PC-3 (cell line): ENCODE data around the gene TSPEAR. TPM values are rescaled to one million over a fixed set of nuclear protein-coding genes. Genes with fewer than 3 reads are reported as not detected.

Experiments
- ATAC-seq: fragments of 200-7000 bp; cut with Tn5 transposase; 2 replicates; pipeline ENCODE4 v1.9.1; 2020; ENCODE audit warnings: mild to moderate bottlenecking, moderate library complexity
- BruUV-seq: library from RNA; stranded (reverse); fragments of 400-500 nt; replicated peaks from 2 replicates; lab custom pipeline; 2021; lab: Mats Ljungman, UMichigan
- CTCF ChIA-PET: fragments of 300-600 bp; sonication (Branson Sonifier 250); formaldehyde crosslinking; loops from one replicate; lab custom pipeline; 2022; ENCODE audit warnings: antibody characterized with exemption; lab: Charles Lee
- POLR2A ChIA-PET: fragments of 300-600 bp; sonication (Branson Sonifier 250); formaldehyde crosslinking; loops from one replicate; lab custom pipeline; 2022; ENCODE audit warnings: antibody characterized with exemption; ENCODE audit not compliant: unreplicated experiment; lab: Charles Lee
- DNase-seq: peaks from one replicate; pipeline ENCODE4 v3.0.0-alpha.2; 2015
- H2AFZ ChIP-seq: fragments of 300-600 bp; sonication (generic); 2 replicates; pipeline ENCODE4 v1.6.0; 2016; ENCODE audit warnings: antibody characterized with exemption, low read length
- H3F3A ChIP-seq: fragments of 300-600 bp; sonication (generic); one replicate; pipeline ENCODE4 v1.6.0; 2017; ENCODE audit warnings: antibody characterized with exemption, low read length, control low read depth, mild to moderate bottlenecking; ENCODE audit not compliant: unreplicated experiment
- H3K27ac ChIP-seq: fragments of 300-600 bp; sonication (generic); 2 replicates; pipeline ENCODE4 v1.5.1; 2016; ENCODE audit warnings: mild to moderate bottlenecking, low read length
- H3K27me3 ChIP-seq: fragments of 300-600 bp; sonication (generic); 2 replicates; pipeline ENCODE4 v1.6.1; 2016; ENCODE audit warnings: low read length, mixed read lengths
- H3K36me3 ChIP-seq: fragments of 300-600 bp; sonication (generic); 2 replicates; pipeline ENCODE4 v1.6.1; 2016; ENCODE audit warnings: low read depth, mixed run types, low read length, mixed read lengths
- H3K4me1 ChIP-seq: fragments of 300-600 bp; sonication (generic); 2 replicates; pipeline ENCODE4 v1.5.1; 2016; ENCODE audit warnings: low read length; ENCODE audit not compliant: insufficient read depth
- H3K4me2 ChIP-seq: fragments of 300-600 bp; sonication (generic); 2 replicates; pipeline ENCODE4 v1.6.0; 2016; ENCODE audit warnings: low read length
- H3K4me3 ChIP-seq: fragments of 300-600 bp; sonication (generic); 2 replicates; pipeline ENCODE4 v1.5.1; 2016; ENCODE audit warnings: mild to moderate bottlenecking, low read length, mixed read lengths
- H3K79me2 ChIP-seq: fragments of 300-600 bp; sonication (generic); 2 replicates; pipeline ENCODE4 v1.6.1; 2017; ENCODE audit warnings: low read length, mixed read lengths
- H3K9ac ChIP-seq: fragments of 300-600 bp; sonication (generic); 2 replicates; pipeline ENCODE4 v1.6.0; 2016; ENCODE audit warnings: mild to moderate bottlenecking, low read length
- H3K9me2 ChIP-seq: fragments of 300-600 bp; sonication (generic); replicated peaks from 2 replicates; pipeline ENCODE4 v1.6.1; 2016; ENCODE audit warnings: mixed run types, low read length, mixed read lengths
- H3K9me3 ChIP-seq: fragments of 300-600 bp; sonication (generic); 2 replicates; pipeline ENCODE4 v1.6.1; 2016; ENCODE audit warnings: low read length, mixed read lengths
- H4K20me1 ChIP-seq: fragments of 300-600 bp; sonication (generic); 2 replicates; pipeline ENCODE4 v1.6.1; 2016; ENCODE audit warnings: low read length, mixed read lengths
- CTCF ChIP-seq: fragments of 300-600 bp; sonication (generic); conservative IDR thresholded peaks from 2 replicates; pipeline ENCODE4 v1.5.1; 2017; ENCODE audit warnings: antibody characterized with exemption, low read depth, mild to moderate bottlenecking, low read length
- EZH2 ChIP-seq: fragments of 300-600 bp; sonication (generic); IDR thresholded peaks from one replicate; pipeline ENCODE4 v1.6.1; 2017; ENCODE audit warnings: antibody characterized with exemption, mild to moderate bottlenecking, low read length; ENCODE audit not compliant: unreplicated experiment
- EZH2phosphoT487 ChIP-seq: fragments of 300-600 bp; sonication (generic); IDR thresholded peaks from 2 replicates; pipeline ENCODE4 v1.6.1; 2018; ENCODE audit warnings: mild to moderate bottlenecking, antibody characterized with exemption, low read length, borderline replicate concordance
- intact Hi-C: fragments of 100-400 bp; cut with micrococcal nuclease; formaldehyde crosslinking; loops from 2 replicates; pipeline ENCODE4 v1.9.0; 2023
- total RNA-seq: library from RNA; depleted of rRNA; stranded (reverse); fragments of >200 nt; gene quantifications from 2 replicates; pipeline ENCODE4 v1.2.3, GENCODE V29; 2014

TSPEAR gene
- total RNA-seq, 1 experiment from 2014 or later: 2.1 TPM

DNA sequence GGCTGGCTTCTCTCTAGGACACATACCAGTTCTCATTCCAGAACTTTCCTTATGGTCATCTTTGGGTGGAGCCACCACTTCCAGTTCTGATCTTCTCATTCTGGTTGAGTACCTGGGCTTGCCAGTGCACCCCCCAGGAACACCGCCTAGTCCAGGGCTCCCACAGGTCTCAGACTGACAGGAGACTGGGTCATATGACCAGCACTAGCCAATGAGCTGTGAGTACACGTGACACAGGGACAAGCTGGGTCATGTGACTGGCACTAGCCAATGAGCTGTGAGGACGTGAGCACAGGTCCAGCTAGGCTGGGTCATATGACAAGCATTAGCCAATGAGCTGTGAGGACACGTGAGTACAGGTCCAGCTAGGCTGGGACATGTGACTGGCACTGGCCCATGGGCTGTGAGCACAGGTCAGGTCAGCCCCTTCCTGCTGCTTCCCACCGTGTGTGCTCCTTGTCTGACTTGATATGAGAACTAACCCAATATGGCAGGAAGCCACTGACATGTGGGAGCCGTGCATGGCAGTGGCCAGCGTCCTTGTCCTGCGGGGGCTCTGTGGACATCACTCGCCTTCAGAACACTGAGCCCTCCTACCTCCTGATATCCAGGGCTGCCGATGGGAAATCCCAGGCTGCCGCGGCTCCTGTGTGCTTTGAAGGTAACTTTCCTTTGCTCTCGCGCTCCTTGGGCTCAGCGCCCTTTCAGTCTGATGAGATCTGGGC lies 194.0 kb downstream of the TSPEAR start:
- no peaks in the 10 kb centered on the region for H3K9me2 ChIP-seq
- intact Hi-C loops: no loop called here
- no peaks in the 10 kb centered on the region for H3K36me3 ChIP-seq
- ChIA-PET CTCF (interaction anchor here (0.6 kb wide), 1 partner anchor 159 kb away, joined by 5 read pairs; no protein-coding TSS in a partner anchor), POLR2A (no interaction called here)
- no peaks in the 10 kb centered on the region for H3F3A ChIP-seq
- H3K27ac ChIP-seq: no peak overlapping the region
- DNase-seq: no peak
- no peak overlapping the region for H3K9ac ChIP-seq
- no peak for ATAC-seq
- no peak overlapping the region for H3K4me3 ChIP-seq
- H3K4me1 ChIP-seq: no peaks in the 10 kb centered on the region
- H3K4me2 ChIP-seq: no peak overlapping the region
- H4K20me1 ChIP-seq: no peaks in the 10 kb centered on the region
- BruUV-seq: TSS peak; percentile 7
- TF ChIP-seq EZH2: no peak
- TF ChIP-seq CTCF: no peak
- no peak for TF ChIP-seq EZH2phosphoT487
- H2AFZ ChIP-seq: no peak overlapping the region
- no peaks in the 10 kb centered on the region for H3K27me3 ChIP-seq
- no peaks in the 10 kb centered on the region for H3K79me2 ChIP-seq
- no peaks in the 10 kb centered on the region for H3K9me3 ChIP-seq

DNA sequence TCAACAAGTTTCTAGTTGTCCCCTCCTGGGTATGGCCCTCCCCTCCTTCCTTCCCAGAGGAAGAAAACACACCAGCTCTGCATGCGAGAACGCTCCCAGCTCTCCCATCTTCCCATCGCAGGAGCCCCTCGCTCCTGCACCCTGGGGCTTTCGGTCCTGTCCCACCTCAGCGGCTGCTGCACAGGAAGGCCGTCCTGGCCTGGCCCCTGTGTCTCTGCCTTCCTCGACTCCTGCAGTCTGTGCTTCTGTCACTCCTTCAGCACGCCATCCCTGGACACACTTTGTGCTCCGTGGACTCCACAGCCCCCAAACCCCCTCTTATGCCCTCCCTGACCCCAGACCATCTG lies 194.6 kb downstream of the TSPEAR start:
- no peaks in the 10 kb centered on the region for H3F3A ChIP-seq
- H3K79me2 ChIP-seq: no peaks in the 10 kb centered on the region
- H3K9ac ChIP-seq: no peak overlapping the region
- H3K4me2 ChIP-seq: no peak overlapping the region
- no peak for DNase-seq
- H3K4me1 ChIP-seq: no peaks in the 10 kb centered on the region
- no peaks in the 10 kb centered on the region for H3K36me3 ChIP-seq
- ChIA-PET POLR2A (no interaction called here), CTCF (no interaction called here)
- no peak overlapping the region for H3K4me3 ChIP-seq
- no peak overlapping the region for H2AFZ ChIP-seq
- no peaks in the 10 kb centered on the region for H3K9me2 ChIP-seq
- ATAC-seq: no peak
- H4K20me1 ChIP-seq: no peaks in the 10 kb centered on the region
- no peaks in the 10 kb centered on the region for H3K27me3 ChIP-seq
- H3K9me3 ChIP-seq: no peaks in the 10 kb centered on the region
- TF ChIP-seq EZH2: no peak
- no peak for TF ChIP-seq CTCF
- TF ChIP-seq EZH2phosphoT487: no peak
- H3K27ac ChIP-seq: no peak overlapping the region
- BruUV-seq: no TSS peak
- intact Hi-C loops: no loop called here

- Histone ChIP-seq H3F3A (no peaks in the 10 kb centered on the region), H3K36me3 (no peaks in the 10 kb centered on the region), H2AFZ (no peak overlapping the region), H4K20me1 (no peaks in the 10 kb centered on the region), H3K27me3 (no peaks in the 10 kb centered on the region), H3K4me3 (no peak overlapping the region), H3K4me2 (no peak overlapping the region), H3K9me2 (no peaks in the 10 kb centered on the region), H3K9ac (no peak overlapping the region), H3K9me3 (no peaks in the 10 kb centered on the region), H3K27ac (no peak overlapping the region), H3K4me1 (no peaks in the 10 kb centered on the region), H3K79me2 (no peaks in the 10 kb centered on the region)
- BruUV-seq: no TSS peak
- DNase-seq (no peak), ATAC-seq (no peak)
- POLR2A ChIA-PET: no interaction called here
- CTCF ChIA-PET: no interaction called here
- intact Hi-C loops: no loop called here
- no peak for TF ChIP-seq EZH2phosphoT487
- TF ChIP-seq EZH2: no peak
- no peak for TF ChIP-seq CTCF
Observed at GRCh38 chr21:44516342-44516741, 195.0 kb downstream of the TSPEAR start.
